Tracheal epithelial cell (primary cell): ENCODE results near the gene KLHL41. TPM values are rescaled to one million over a fixed set of nuclear protein-coding genes. Genes with fewer than 3 reads are reported as not detected.

ENCODE experiments used
- total RNA-seq: library from RNA; depleted of rRNA; stranded (reverse); fragments of >200 nt; gene quantifications from 2 replicates; pipeline ENCODE4 v1.2.1, GENCODE V29; 2014

KLHL41 gene
- total RNA-seq = 0.24 TPM in 1 of 2 replicates, not detected in the other

GRCh38 chr2:169509298-169509885, at the start of gene KLHL41:
KLHL41 (plus strand) TSS chr2:169509702; CDS start chr2:169509779, 77 bp downstream.

GRCh38 chr2:169479257-169480078, 30.0 kb upstream of the KLHL41 start, which contains the start of gene BBS5:
BBS5 (plus strand) TSS chr2:169479494; CDS start chr2:169479554, 60 bp downstream.

GRCh38 chr2:169573160-169573973, 63.9 kb downstream of the KLHL41 start, which contains the start of gene FASTKD1:
FASTKD1 (minus strand) TSS chr2:169573865; CDS start chr2:169572029, 1,836 bp downstream.

Other genes with a start within 250 kb of the KLHL41 start
- gene LRP2, start 147.2 kb upstream of the KLHL41 start, total RNA-seq = under 0.01 TPM in 1 of 2 replicates, not detected in the other
- gene BBS5, start 30.2 kb upstream of the KLHL41 start, total RNA-seq = 1.2 and 2.1 TPM in 2 replicates
- gene FASTKD1, start 64.2 kb downstream of the KLHL41 start, total RNA-seq = 19.5 and 19.8 TPM in 2 replicates
- 19.0 and 19.8 TPM in 2 replicates for gene PPIG, start 74.6 kb downstream of the KLHL41 start, total RNA-seq
- gene CFAP210, start 184.7 kb downstream of the KLHL41 start, total RNA-seq = not detected in 2 replicates
- 0.96 and 1.3 TPM in 2 replicates for gene PHOSPHO2, start 184.8 kb downstream of the KLHL41 start, total RNA-seq
- gene KLHL23, start 224.1 kb downstream of the KLHL41 start, total RNA-seq = 6.3 and 7.2 TPM in 2 replicates